Measurements from ENCODE around the gene AP2B1. TPM values are rescaled to one million over a fixed set of nuclear protein-coding genes. Genes with fewer than 3 reads are reported as not detected.

Gene AP2B1
- total and polyA plus RNA-seq, 11 donors, result 25.0 to 166 (median 122) TPM

DNA sequence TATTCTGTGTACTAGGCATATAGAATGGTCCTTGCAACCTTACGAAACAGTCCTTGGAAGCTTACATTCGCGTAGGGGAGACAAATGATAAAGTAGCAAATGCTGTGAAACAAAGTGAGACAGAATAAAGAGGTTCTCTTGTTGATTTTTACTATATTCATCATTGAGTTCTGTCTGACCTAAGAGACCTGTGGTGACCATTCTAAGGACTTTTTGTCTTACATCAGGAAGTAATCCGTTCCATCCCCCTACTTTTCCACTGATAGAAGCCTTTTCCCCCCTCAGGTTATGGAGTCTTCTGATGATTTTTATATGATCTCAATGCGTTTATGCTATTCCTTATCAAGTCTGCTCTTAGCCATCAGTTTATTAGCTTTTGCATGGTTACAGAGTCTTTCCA lies 77.6 kb downstream of the AP2B1 start:
- Histone ChIP-seq H3K9me3 (no peaks in the 10 kb centered on the region), H3K27ac (no peak overlapping the region), H3K27me3 (no peaks in the 10 kb centered on the region), H3K36me3 (peaks cover 0 to 79% (median 56%) of the 10 kb centered on the region in 9 donors), H3K4me3 (no peak overlapping the region), H3K4me1 (peaks cover 0 to 8% (median 0%) of the 10 kb centered on the region in 12 donors)
- ATAC-seq (no peak), DNase-seq (no peak)
- intact Hi-C loops (cut with DNase I), result loop anchor here in 6 of 10 donors (5.0 to 10.0 kb wide), 4 partner anchors 50 to 83 kb away; no protein-coding TSS in a partner anchor
- TF ChIP-seq POLR2A (IDR thresholded peaks at IDR 0.05), result no peak
- TF ChIP-seq, protein P1, sequence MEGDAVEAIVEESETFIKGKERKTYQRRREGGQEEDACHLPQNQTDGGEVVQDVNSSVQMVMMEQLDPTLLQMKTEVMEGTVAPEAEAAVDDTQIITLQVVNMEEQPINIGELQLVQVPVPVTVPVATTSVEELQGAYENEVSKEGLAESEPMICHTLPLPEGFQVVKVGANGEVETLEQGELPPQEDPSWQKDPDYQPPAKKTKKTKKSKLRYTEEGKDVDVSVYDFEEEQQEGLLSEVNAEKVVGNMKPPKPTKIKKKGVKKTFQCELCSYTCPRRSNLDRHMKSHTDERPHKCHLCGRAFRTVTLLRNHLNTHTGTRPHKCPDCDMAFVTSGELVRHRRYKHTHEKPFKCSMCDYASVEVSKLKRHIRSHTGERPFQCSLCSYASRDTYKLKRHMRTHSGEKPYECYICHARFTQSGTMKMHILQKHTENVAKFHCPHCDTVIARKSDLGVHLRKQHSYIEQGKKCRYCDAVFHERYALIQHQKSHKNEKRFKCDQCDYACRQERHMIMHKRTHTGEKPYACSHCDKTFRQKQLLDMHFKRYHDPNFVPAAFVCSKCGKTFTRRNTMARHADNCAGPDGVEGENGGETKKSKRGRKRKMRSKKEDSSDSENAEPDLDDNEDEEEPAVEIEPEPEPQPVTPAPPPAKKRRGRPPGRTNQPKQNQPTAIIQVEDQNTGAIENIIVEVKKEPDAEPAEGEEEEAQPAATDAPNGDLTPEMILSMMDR (IDR thresholded peaks at IDR 0.05), result no peak
- WGBS, 4 donors, result 91 to 95% (median 94%) methylated on average over 5 of the region's 5 CpGs

DNA sequence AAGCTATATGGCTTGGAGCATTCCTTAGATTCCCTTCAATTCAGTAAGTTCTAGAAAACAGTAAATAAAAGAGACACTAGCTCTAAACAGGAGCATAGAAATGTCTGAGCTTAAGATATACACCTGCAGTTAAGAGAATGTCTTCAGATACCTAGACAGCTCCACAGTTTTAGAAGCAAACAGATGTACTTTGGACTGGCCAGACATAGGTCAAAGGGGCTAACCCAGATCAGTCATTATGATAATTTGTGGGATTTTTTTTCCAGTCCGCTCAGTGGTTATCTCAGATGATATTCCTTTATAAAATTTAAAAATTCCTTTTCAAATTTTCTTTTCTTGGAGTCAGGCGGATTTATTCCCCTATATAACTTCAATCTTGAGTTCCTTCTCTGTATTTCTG lies 78.5 kb downstream of the AP2B1 start:
- Histone ChIP-seq H3K4me3 (no peak overlapping the region), H3K27ac (no peak overlapping the region), H3K27me3 (no peaks in the 10 kb centered on the region), H3K9me3 (no peaks in the 10 kb centered on the region), H3K36me3 (peaks cover 0 to 79% (median 52%) of the 10 kb centered on the region in 9 donors), H3K4me1 (peaks cover 0 to 6% (median 0%) of the 10 kb centered on the region in 12 donors)
- intact Hi-C loops (cut with DNase I), result loop anchor here in 3 of 10 donors (10.0 kb wide), 2 partner anchors 51 to 79 kb away; no protein-coding TSS in a partner anchor
- TF ChIP-seq, protein P1 (IDR thresholded peaks at IDR 0.05), result no peak
- no peak for TF ChIP-seq POLR2A (IDR thresholded peaks at IDR 0.05)
- no peak for ATAC-seq
- DNase-seq, result no peak
- 96 to 100% (median 98%) methylated on average over 2 of the region's 2 CpGs for WGBS, 4 donors

GRCh38 chr17:35666070-35666469 lies 78.9 kb downstream of the AP2B1 start:
- no peaks in the 10 kb centered on the region for H3K27me3 ChIP-seq
- peaks cover 0 to 80% (median 54%) of the 10 kb centered on the region in 9 donors for H3K36me3 ChIP-seq
- no peak overlapping the region for H3K27ac ChIP-seq
- WGBS, 4 donors, result 48 to 50% (median 49%) methylated on average over 2 of the region's 2 CpGs
- DNase-seq (no peak), ATAC-seq (no peak)
- no peak overlapping the region for H3K4me3 ChIP-seq
- intact Hi-C loops (cut with DNase I), result loop anchor here in 3 of 10 donors (10.0 kb wide), 2 partner anchors 51 to 79 kb away; no protein-coding TSS in a partner anchor
- TF ChIP-seq, protein P1 (IDR thresholded peaks at IDR 0.05), result no peak
- TF ChIP-seq POLR2A (IDR thresholded peaks at IDR 0.05), result no peak
- peaks cover 0 to 8% (median 0%) of the 10 kb centered on the region in 12 donors for H3K4me1 ChIP-seq
- no peaks in the 10 kb centered on the region for H3K9me3 ChIP-seq

- intact Hi-C loops (cut with DNase I), result loop anchor here in 3 of 10 donors (10.0 kb wide), 2 partner anchors 52 to 78 kb away; no protein-coding TSS in a partner anchor
- no peak for ATAC-seq
- WGBS, 4 donors, result 80 to 87% (median 82%) methylated on average over 2 of the region's 2 CpGs
- H3K27ac ChIP-seq, result no peak overlapping the region
- no peak overlapping the region for H3K4me3 ChIP-seq
- TF ChIP-seq POLR2A (IDR thresholded peaks at IDR 0.05), result no peak
- no peak for DNase-seq
- no peaks in the 10 kb centered on the region for H3K27me3 ChIP-seq
- peaks cover 0 to 11% (median 0%) of the 10 kb centered on the region in 12 donors for H3K4me1 ChIP-seq
- H3K9me3 ChIP-seq, result no peaks in the 10 kb centered on the region
- H3K36me3 ChIP-seq, result peaks cover 0 to 84% (median 64%) of the 10 kb centered on the region in 9 donors
Observed at GRCh38 chr17:35666967-35667532, 79.9 kb downstream of the AP2B1 start.

All from heart left ventricle (tissue), 16 donors.